OCI-LY7 (cell line): ENCODE measurements around the gene FTCDNL1. TPM values are rescaled to one million over a fixed set of nuclear protein-coding genes. Genes with fewer than 3 reads are reported as not detected.

Experiments
- BruUV-seq: library from RNA; stranded (reverse); fragments of 400-500 nt; replicated peaks from 2 replicates; lab custom pipeline; 2021; lab: Mats Ljungman, UMichigan
- CTCF ChIA-PET: fragments of 300-600 bp; sonication (Branson Sonifier 250); formaldehyde crosslinking; loops from one replicate; lab custom pipeline; 2022; ENCODE audit warnings: antibody characterized with exemption; ENCODE audit not compliant: unreplicated experiment; lab: Charles Lee
- POLR2A ChIA-PET: fragments of 300-600 bp; sonication (Branson Sonifier 250); formaldehyde crosslinking; loops from one replicate; lab custom pipeline; 2022; ENCODE audit warnings: antibody characterized with exemption; lab: Charles Lee
- DNase-seq: peaks from one replicate; pipeline ENCODE4 v3.0.0-alpha.2; 2015; ENCODE audit warnings: low spot score
- H2AFZ ChIP-seq: fragments of 200-600 bp; sonication (generic), shearing (Covaris generic); 2 replicates; pipeline ENCODE4 v1.6.1; 2014; ENCODE audit warnings: mild to moderate bottlenecking, antibody characterized with exemption, low read length, moderate library complexity
- H3K27ac ChIP-seq: fragments of 200-600 bp; sonication (generic); 2 replicates; pipeline ENCODE4 v1.5.1; 2014; ENCODE audit warnings: mixed run types, low read depth, mild to moderate bottlenecking, moderate library complexity, low read length, inconsistent platforms; ENCODE audit not compliant: poor library complexity, severe bottlenecking
- H3K36me3 ChIP-seq: fragments of 200-600 bp; sonication (generic); 2 replicates; pipeline ENCODE4 v1.6.1; 2014; ENCODE audit warnings: mild to moderate bottlenecking, antibody characterized with exemption, low read length, moderate library complexity, mixed read lengths; ENCODE audit not compliant: insufficient read depth
- H3K4me1 ChIP-seq: fragments of 200-600 bp; sonication (generic); 2 replicates; pipeline ENCODE4 v1.5.1; 2014; ENCODE audit warnings: mild to moderate bottlenecking, low read length; ENCODE audit not compliant: insufficient read depth, poor library complexity, severe bottlenecking
- H3K4me2 ChIP-seq: fragments of 200-600 bp; sonication (generic); 2 replicates; pipeline ENCODE4 v1.6.1; 2014; ENCODE audit warnings: mild to moderate bottlenecking, low read length
- H3K4me3 ChIP-seq: fragments of 200-600 bp; sonication (generic); 2 replicates; pipeline ENCODE4 v1.5.1; 2014; ENCODE audit warnings: mild to moderate bottlenecking, low read depth, low read length; ENCODE audit not compliant: poor library complexity, severe bottlenecking
- H3K79me2 ChIP-seq: fragments of 200-600 bp; sonication (generic); 2 replicates; pipeline ENCODE4 v1.6.1; 2016; ENCODE audit warnings: low read depth, mild to moderate bottlenecking, low read length, moderate library complexity, mixed read lengths; ENCODE audit not compliant: insufficient read depth
- H3K9me2 ChIP-seq: fragments of 200-600 bp; sonication (generic); 2 replicates; pipeline ENCODE4 v1.6.1; 2016; ENCODE audit warnings: mild to moderate bottlenecking, low read length, mixed read lengths; ENCODE audit not compliant: insufficient read depth
- H3K9me3 ChIP-seq: fragments of 200-600 bp; sonication (generic); 2 replicates; pipeline ENCODE4 v1.6.1; 2014; ENCODE audit warnings: mild to moderate bottlenecking, mixed run types, low read length, mixed read lengths
- H4K20me1 ChIP-seq: fragments of 200-600 bp; sonication (generic); 2 replicates; pipeline ENCODE4 v1.6.1; 2014; ENCODE audit warnings: mild to moderate bottlenecking, antibody characterized with exemption, low read length, moderate library complexity, mixed read lengths; ENCODE audit not compliant: insufficient read depth
- CTCF ChIP-seq: fragments of 200-600 bp; sonication (generic); conservative IDR thresholded peaks from 2 replicates; pipeline ENCODE4 v1.5.1; 2014; ENCODE audit warnings: mild to moderate bottlenecking, antibody characterized with exemption, low read length, moderate library complexity, mixed read lengths
- EZH2phosphoT487 ChIP-seq: fragments of 200-600 bp; sonication (generic); IDR thresholded peaks from 2 replicates; pipeline ENCODE4 v1.6.1; 2018; ENCODE audit warnings: low read depth, borderline replicate concordance, mild to moderate bottlenecking, mixed run types, antibody characterized with exemption, low read length, moderate library complexity, mixed read lengths
- intact Hi-C: fragments of 100-400 bp; cut with micrococcal nuclease; formaldehyde crosslinking; loops from one replicate; pipeline ENCODE4 v1.10.0; 2022; ENCODE audit not compliant: unreplicated experiment
- total RNA-seq, 2 experiments: library from RNA; depleted of rRNA in 1 of 2; stranded (reverse); fragments of >200 nt in 1 of 2; shearing (Covaris generic) in 1 of 2; gene quantifications; 2 replicates each; pipeline ENCODE4 v1.2.3, GENCODE V29; 2014 to 2022

Gene FTCDNL1
- total RNA-seq, 2 experiments from 2014 or later: 0.40 to 0.54 TPM

- intact Hi-C loops: no loop called here
- Histone ChIP-seq H3K36me3 (no peaks in the 10 kb centered on the region), H3K4me2 (no peak overlapping the region), H3K9me2 (no peaks in the 10 kb centered on the region; the same call in 1 of the 2 replicates), H2AFZ (no peak overlapping the region), H3K4me3 (no peak overlapping the region), H4K20me1 (no peaks in the 10 kb centered on the region), H3K79me2 (no peaks in the 10 kb centered on the region), H3K27ac (no peak overlapping the region), H3K4me1 (no peaks in the 10 kb centered on the region), H3K9me3 (peaks cover 7% of the 10 kb centered on the region; the same call in 1 of the 2 replicates)
- no TSS peak for BruUV-seq
- no peak for DNase-seq
- ChIA-PET POLR2A (interaction anchor here (0.7 kb wide), 2 partner anchors 58 to 94 kb away, joined by 3 to 7 read pairs; no protein-coding TSS in a partner anchor), CTCF (no interaction called here)
- TF ChIP-seq CTCF (no peak), EZH2phosphoT487 (no peak)
Observed at GRCh38 chr2:199870581-199870980, 19.6 kb upstream of the FTCDNL1 start.

GRCh38 chr2:199869653-199870052, 18.7 kb upstream of the FTCDNL1 start:
- intact Hi-C loops: loop anchor here (10.0 kb wide), 1 partner anchor 75 kb away; no protein-coding TSS in a partner anchor
- CTCF ChIA-PET: no interaction called here

More at GRCh38 chr2:199869653-199870052, 18.7 kb upstream of the FTCDNL1 start:
- Histone ChIP-seq H3K36me3 (no peaks in the 10 kb centered on the region), H3K9me2 (no peaks in the 10 kb centered on the region; the same call in 1 of the 2 replicates), H4K20me1 (no peaks in the 10 kb centered on the region), H3K4me3 (no peak overlapping the region), H3K4me1 (no peaks in the 10 kb centered on the region), H3K9me3 (peaks cover 7% of the 10 kb centered on the region; the same call in 1 of the 2 replicates), H3K27ac (no peak overlapping the region), H3K79me2 (no peaks in the 10 kb centered on the region), H2AFZ (no peak overlapping the region), H3K4me2 (no peak overlapping the region)
- POLR2A ChIA-PET: interaction anchor here (0.6 kb wide), 1 partner anchor 349 kb away, joined by 3 read pairs; no protein-coding TSS in a partner anchor
- no peak for DNase-seq
- TF ChIP-seq EZH2phosphoT487 (no peak), CTCF (no peak)
- BruUV-seq: no TSS peak
